ENCODE measurements around the gene RNF212. TPM values are rescaled to one million over a fixed set of nuclear protein-coding genes. Genes with fewer than 3 reads are reported as not detected.

RNF212 gene
- total and polyA plus RNA-seq, 2 experiments from 2014 or later: 17.0 to 20.6 TPM

DNA sequence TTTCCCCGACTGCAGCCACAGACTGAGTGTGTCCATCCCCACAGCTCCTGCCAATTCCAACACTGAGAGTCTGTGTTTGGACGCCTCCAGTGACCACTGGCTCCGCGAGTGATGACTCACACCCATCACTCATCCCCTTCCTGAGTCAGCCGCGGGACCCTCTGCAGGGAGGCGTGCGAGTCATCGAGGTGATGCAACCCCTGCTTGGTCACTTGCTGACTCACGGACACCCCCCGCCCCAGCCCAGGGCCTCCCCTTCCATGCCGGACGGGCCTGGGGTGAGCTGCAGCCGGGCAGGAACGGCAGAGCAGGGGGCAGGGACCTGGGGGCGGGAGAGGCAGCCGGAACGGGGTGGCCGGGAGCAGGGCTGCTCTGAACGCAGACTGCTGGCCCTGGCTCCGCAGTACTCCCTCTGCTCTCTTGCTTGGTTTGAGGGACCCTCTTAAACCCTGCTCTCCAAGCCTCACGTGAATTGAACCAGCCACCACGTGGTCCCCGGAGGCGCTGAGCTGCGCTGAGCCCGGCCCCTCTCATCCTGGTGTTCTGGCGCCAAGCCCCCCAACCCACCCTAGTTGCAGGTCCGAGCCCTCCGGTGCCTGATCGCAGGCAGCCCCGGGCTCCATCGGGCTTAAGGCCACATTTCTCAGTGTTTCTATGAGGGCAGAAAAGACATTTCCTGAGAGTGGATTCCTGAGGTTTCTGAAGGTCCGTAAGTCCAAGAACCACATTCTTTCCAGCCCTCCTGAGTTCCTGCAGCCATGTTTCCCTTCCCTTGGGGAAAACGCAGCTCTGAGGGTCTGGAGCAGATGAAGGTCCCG, 69.5 kb downstream of the RNF212 start:
- Histone ChIP-seq H4K20me1 (replicated peaks; ENCODE audit: insufficient read depth) (no peaks in the 10 kb centered on the region), H3K27me3 (ENCODE audit: insufficient read depth) (no peaks in the 10 kb centered on the region), H3F3A (replicated peaks; ENCODE audit: low read depth) (no peaks in the 10 kb centered on the region), H3K4me3 (no peak overlapping the region), H3K79me2 (replicated peaks; ENCODE audit: insufficient read depth) (no peaks in the 10 kb centered on the region), H3K36me3 (ENCODE audit: insufficient read depth) (no peaks in the 10 kb centered on the region), H3K9me2 (ENCODE audit: insufficient read depth) (no peaks in the 10 kb centered on the region), H3K4me1 (ENCODE audit: insufficient read depth) (no peaks in the 10 kb centered on the region), H3K27ac (ENCODE audit: low read depth) (no peak overlapping the region), H2AFZ (peak overlapping the region; percentile 78), H3K4me2 (no peak overlapping the region)
- peak overlapping the region; percentile 91; the same call in 1 of the 2 replicates for H3K27ac Mint-ChIP-seq
- no peak overlapping the region for H3K4me3 Mint-ChIP-seq
- peaks cover 13% of the 10 kb centered on the region for H3K4me1 Mint-ChIP-seq
- peaks cover 3% of the 10 kb centered on the region; the same call in 1 of the 3 replicates for H3K36me3 Mint-ChIP-seq (ENCODE audit: low read depth)
- peak; percentile 46 for ATAC-seq
- peaks cover 18% of the 10 kb centered on the region for H3K27me3 Mint-ChIP-seq (ENCODE audit: insufficient read depth, low read depth, poor library complexity)
- DNase-seq (ENCODE audit: low spot score): peak; percentile 66
- no peak for TF ChIP-seq NANOG (IDR thresholded peaks at IDR 0.05; ENCODE audit: borderline replicate concordance)
- no peak for TF ChIP-seq POLR2AphosphoS5 (IDR thresholded peaks at IDR 0.05; ENCODE audit: low read depth)
- TF ChIP-seq EZH2 (IDR thresholded peaks at IDR 0.05; ENCODE audit: low read depth, unreplicated experiment): no peak
- no peak for TF ChIP-seq STAT1 (IDR thresholded peaks at IDR 0.05; ENCODE audit: unreplicated experiment)
- no peak for TF ChIP-seq REST (IDR thresholded peaks at IDR 0.05; ENCODE audit: unreplicated experiment)
- TF ChIP-seq ZNF331 (CRISPR knock-in tag; IDR thresholded peaks at IDR 0.05; ENCODE audit: low read depth): no peak
- TF ChIP-seq ZNF114 (CRISPR knock-in tag; IDR thresholded peaks at IDR 0.05): no peak
- TF ChIP-seq EZH2phosphoT487 (IDR thresholded peaks at IDR 0.05; ENCODE audit: unreplicated experiment): no peak
- no peak for TF ChIP-seq JUNB (IDR thresholded peaks at IDR 0.05; ENCODE audit: unreplicated experiment)
- no peak for TF ChIP-seq CREB1 (CRISPR knock-in tag; IDR thresholded peaks at IDR 0.05; ENCODE audit: low read depth)
- TF ChIP-seq, protein P1, sequence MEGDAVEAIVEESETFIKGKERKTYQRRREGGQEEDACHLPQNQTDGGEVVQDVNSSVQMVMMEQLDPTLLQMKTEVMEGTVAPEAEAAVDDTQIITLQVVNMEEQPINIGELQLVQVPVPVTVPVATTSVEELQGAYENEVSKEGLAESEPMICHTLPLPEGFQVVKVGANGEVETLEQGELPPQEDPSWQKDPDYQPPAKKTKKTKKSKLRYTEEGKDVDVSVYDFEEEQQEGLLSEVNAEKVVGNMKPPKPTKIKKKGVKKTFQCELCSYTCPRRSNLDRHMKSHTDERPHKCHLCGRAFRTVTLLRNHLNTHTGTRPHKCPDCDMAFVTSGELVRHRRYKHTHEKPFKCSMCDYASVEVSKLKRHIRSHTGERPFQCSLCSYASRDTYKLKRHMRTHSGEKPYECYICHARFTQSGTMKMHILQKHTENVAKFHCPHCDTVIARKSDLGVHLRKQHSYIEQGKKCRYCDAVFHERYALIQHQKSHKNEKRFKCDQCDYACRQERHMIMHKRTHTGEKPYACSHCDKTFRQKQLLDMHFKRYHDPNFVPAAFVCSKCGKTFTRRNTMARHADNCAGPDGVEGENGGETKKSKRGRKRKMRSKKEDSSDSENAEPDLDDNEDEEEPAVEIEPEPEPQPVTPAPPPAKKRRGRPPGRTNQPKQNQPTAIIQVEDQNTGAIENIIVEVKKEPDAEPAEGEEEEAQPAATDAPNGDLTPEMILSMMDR (conservative IDR thresholded peaks at IDR 0.05; ENCODE audit: low read depth in 2 of 2): no peak
- no peak for TF ChIP-seq ZNF462 (CRISPR knock-in tag; IDR thresholded peaks at IDR 0.05)
- TF ChIP-seq, protein P2, sequence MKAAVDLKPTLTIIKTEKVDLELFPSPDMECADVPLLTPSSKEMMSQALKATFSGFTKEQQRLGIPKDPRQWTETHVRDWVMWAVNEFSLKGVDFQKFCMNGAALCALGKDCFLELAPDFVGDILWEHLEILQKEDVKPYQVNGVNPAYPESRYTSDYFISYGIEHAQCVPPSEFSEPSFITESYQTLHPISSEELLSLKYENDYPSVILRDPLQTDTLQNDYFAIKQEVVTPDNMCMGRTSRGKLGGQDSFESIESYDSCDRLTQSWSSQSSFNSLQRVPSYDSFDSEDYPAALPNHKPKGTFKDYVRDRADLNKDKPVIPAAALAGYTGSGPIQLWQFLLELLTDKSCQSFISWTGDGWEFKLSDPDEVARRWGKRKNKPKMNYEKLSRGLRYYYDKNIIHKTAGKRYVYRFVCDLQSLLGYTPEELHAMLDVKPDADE (IDR thresholded peaks at IDR 0.05): no peak
- peaks cover 3% of the 10 kb centered on the region; the same call in 2 of the 3 replicates for H3K9me3 Mint-ChIP-seq

Measured in GM23338 (cell line).